Fibroblast of lung (primary cell): ENCODE data around the gene KIR3DL3. TPM values are rescaled to one million over a fixed set of nuclear protein-coding genes. Genes with fewer than 3 reads are reported as not detected.
"Not testable (repeated sequence)": the region's sequence is repeated elsewhere in the genome, so short reads cannot be mapped to it uniquely, and the experiment has no call there.

ENCODE experiments used
- DNase-seq, 2 donors: peaks; one replicate each; pipeline versions ENCODE4 v3.0.0 to v3.0.0-alpha.2; 2010; ENCODE audit warnings: low read depth in 2 of 2
- H2AFZ ChIP-seq: 2 replicates; pipeline ENCODE4 v1.5.1; 2012; ENCODE audit warnings: low read length, control low read depth, inconsistent platforms
- H3K27ac ChIP-seq: 2 replicates; pipeline ENCODE4 v1.5.1; 2011; ENCODE audit warnings: low read length, control low read depth; ENCODE audit not compliant: insufficient read depth
- H3K27me3 ChIP-seq: 2 replicates; pipeline ENCODE4 v1.5.1; 2011; ENCODE audit warnings: mild to moderate bottlenecking, low read length; ENCODE audit not compliant: control insufficient read depth, insufficient read depth
- H3K36me3 ChIP-seq: 2 replicates; pipeline ENCODE4 v1.5.1; 2011; ENCODE audit warnings: low read length; ENCODE audit not compliant: control insufficient read depth, insufficient read depth
- H3K4me1 ChIP-seq: 2 replicates; pipeline ENCODE4 v1.5.1; 2011; ENCODE audit warnings: low read length; ENCODE audit not compliant: control insufficient read depth, insufficient read depth; ENCODE audit errors: extremely low read depth
- H3K4me2 ChIP-seq: 2 replicates; pipeline ENCODE4 v1.5.1; 2011; ENCODE audit warnings: low read length, control low read depth; ENCODE audit not compliant: insufficient read depth; ENCODE audit errors: extremely low read depth
- H3K4me3 ChIP-seq, 4 experiments: fragments of 200-600 bp in 1 of 4; sonication (generic) in 1 of 4; replicated peaks in 1 of 4; 2 replicates each; pipeline ENCODE4 v1.5.1; 2011 to 2016; ENCODE audit warnings: low read length in 4 of 4, low read depth in 3 of 4, mild to moderate bottlenecking in 3 of 4, control low read depth in 2 of 4, inconsistent platforms in 1 of 4, mixed read lengths in 1 of 4; ENCODE audit not compliant: insufficient read depth in 1 of 4; ENCODE audit errors: control extremely low read depth in 1 of 4
- H3K79me2 ChIP-seq: 2 replicates; pipeline ENCODE4 v1.5.1; 2012; ENCODE audit warnings: mild to moderate bottlenecking, low read length, inconsistent platforms; ENCODE audit not compliant: control insufficient read depth, insufficient read depth
- H3K9ac ChIP-seq: 2 replicates; pipeline ENCODE4 v1.5.1; 2011; ENCODE audit warnings: mild to moderate bottlenecking, low read length, control low read depth; ENCODE audit not compliant: insufficient read depth
- H3K9me3 ChIP-seq: 2 replicates; pipeline ENCODE4 v1.5.1; 2012; ENCODE audit warnings: low read depth, low read length; ENCODE audit not compliant: control insufficient read depth, insufficient read depth
- H4K20me1 ChIP-seq: 2 replicates; pipeline ENCODE4 v1.5.1; 2011; ENCODE audit warnings: low read length; ENCODE audit not compliant: control insufficient read depth, insufficient read depth; ENCODE audit errors: extremely low read depth
- CTCF ChIP-seq, 2 donors: IDR thresholded peaks in 1 of 2; conservative IDR thresholded peaks in 1 of 2; 1 replicate in 1 of 2; 2 replicates in 1 of 2; pipeline ENCODE4 v1.5.1; 2011 to 2012; ENCODE audit warnings: low read length in 2 of 2, control low read depth in 1 of 2, inconsistent platforms in 1 of 2, low read depth in 1 of 2, mild to moderate bottlenecking in 1 of 2
- EZH2 ChIP-seq: IDR thresholded peaks from 2 replicates; pipeline ENCODE4 v1.5.1; 2012; ENCODE audit warnings: low read length, control low read depth, mild to moderate bottlenecking; ENCODE audit errors: missing control alignments
- polyA plus RNA-seq, 2 donors: library from polyadenylated mRNA; depleted of rRNA in 1 of 2; stranded (reverse) in 1 of 2; unstranded in 1 of 2; fragments of >200 nt; gene quantifications; 2 replicates each; pipeline ENCODE4 v1.2.1, GENCODE V29; 2011 to 2012; ENCODE audit warnings: missing spikeins in 1 of 2
- total RNA-seq: library from RNA; depleted of rRNA; stranded (reverse); fragments of >200 nt; gene quantifications from 2 replicates; pipeline ENCODE4 v1.2.1, GENCODE V29; 2014

Gene KIR3DL3
- total and polyA plus RNA-seq, 2 donors (not counting 1 experiment from before 2014, with no cell fraction given) = not detected

DNA sequence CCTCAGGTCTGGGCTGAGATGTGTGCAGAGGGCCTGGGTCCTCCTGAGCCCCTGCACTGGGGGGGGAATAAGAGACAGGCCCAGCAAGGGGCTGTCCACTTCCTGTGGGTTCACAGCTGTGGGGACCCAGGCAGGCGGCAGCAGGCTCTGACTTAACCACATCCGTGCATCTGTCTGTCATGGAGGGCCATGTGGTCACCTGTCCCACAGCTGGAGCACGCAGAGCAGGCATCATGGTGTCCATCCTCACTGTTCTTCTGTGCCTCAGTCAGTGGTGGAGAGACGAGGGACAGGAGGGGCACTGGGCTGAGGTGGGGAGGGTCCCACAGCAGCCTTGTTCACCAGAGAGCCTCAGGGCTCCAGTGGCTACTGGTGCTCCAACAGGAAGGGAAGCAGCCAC is 16.3 kb upstream of the KIR3DL3 start:
- Histone ChIP-seq H3K27ac (no peak overlapping the region), H3K79me2 (no peaks in the 10 kb centered on the region), H3K9ac (no peak overlapping the region), H4K20me1 (no peaks in the 10 kb centered on the region), H3K27me3 (no peaks in the 10 kb centered on the region), H3K4me3 (no peak overlapping the region), H2AFZ (no peak overlapping the region), H3K4me2 (no peak overlapping the region), H3K36me3 (no peaks in the 10 kb centered on the region), H3K4me1 (no peaks in the 10 kb centered on the region), H3K9me3 (no peaks in the 10 kb centered on the region)
- no peak for DNase-seq
- TF ChIP-seq EZH2 (no peak), CTCF (conservative IDR thresholded peaks at IDR 0.05 in 1 of 2, IDR thresholded peaks at IDR 0.05 in 1 of 2; ENCODE audit: low read depth in 1 of 2, low read length in 2 of 2) (no peak)

DNA sequence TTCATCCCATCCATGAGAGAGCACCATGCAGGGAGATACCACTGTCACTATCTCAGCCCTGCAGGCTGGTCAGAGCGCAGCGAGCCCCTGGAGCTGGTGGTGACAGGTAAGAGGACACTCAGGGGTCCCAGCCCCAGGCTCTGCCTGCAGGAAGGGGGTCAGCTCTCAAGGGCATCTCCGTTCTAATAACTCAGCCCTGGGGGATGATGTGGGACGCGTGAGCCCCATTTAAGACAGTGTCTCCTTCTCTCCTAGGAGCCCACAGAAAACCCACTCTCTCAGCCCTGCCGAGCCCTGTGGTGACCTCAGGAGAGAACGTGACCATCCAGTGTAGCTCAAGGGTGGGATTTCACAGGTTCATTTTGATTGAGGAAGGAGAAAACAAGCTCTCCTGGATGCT is 15.5 kb upstream of the KIR3DL3 start:
- H4K20me1 ChIP-seq = no peaks in the 10 kb centered on the region

DNA sequence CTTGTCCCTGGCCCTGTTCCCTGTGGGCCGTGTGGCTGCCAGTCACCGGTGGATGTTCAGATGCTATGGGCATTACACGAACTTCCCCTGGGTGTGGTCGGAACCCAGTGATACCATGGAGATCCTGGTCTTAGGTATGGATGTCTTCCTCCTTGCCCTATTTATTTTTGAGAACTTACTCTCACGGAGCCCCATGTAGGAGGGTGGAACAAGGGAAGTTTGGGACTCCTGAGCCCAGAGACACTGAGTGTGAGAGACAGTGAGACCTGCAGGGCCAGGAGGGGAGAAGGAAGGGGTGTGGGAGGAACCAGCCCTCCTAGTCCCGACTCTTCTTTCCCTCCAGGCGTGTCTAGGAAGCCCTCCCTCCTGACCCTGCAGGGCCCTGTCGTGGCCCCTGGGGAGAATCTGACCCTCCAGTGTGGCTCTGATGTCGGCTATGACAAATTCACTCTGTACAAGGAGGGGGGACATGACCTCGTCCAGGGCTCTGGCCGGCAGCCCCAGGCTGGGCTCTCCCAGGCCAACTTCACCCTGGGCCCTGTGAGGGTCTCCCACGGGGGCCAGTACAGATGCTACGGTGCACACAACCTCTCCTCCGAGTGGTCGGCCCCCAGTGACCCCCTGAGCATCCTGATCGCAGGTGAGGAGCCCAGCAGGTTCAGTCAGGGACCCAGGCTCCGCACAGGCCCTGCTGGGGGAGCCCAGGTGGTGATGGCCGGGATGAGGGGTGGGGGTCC is 14.9 kb upstream of the KIR3DL3 start:
- TF ChIP-seq CTCF (conservative IDR thresholded peaks at IDR 0.05 in 1 of 2, IDR thresholded peaks at IDR 0.05 in 1 of 2; ENCODE audit: low read depth in 1 of 2, low read length in 2 of 2) = no peak
- no peak for TF ChIP-seq EZH2
- H3K9me3 ChIP-seq = no peaks in the 10 kb centered on the region
- H3K27ac ChIP-seq = no peak overlapping the region

More for the DNA sequence above, 15.5 kb upstream of the KIR3DL3 start:
- no peak overlapping the region for H2AFZ ChIP-seq
- no peaks in the 10 kb centered on the region for H3K9me3 ChIP-seq
- no peak for DNase-seq
- TF ChIP-seq CTCF (conservative IDR thresholded peaks at IDR 0.05 in 1 of 2, IDR thresholded peaks at IDR 0.05 in 1 of 2; ENCODE audit: low read depth in 1 of 2, low read length in 2 of 2) = no peak
- TF ChIP-seq EZH2 = no peak
- H3K4me3 ChIP-seq = no peak overlapping the region
- H3K9ac ChIP-seq = no peak overlapping the region
- H3K4me2 ChIP-seq = no peak overlapping the region
- no peaks in the 10 kb centered on the region for H3K79me2 ChIP-seq
- H3K27ac ChIP-seq = no peak overlapping the region
- H3K4me1 ChIP-seq = no peaks in the 10 kb centered on the region
- H3K27me3 ChIP-seq = no peaks in the 10 kb centered on the region
- no peaks in the 10 kb centered on the region for H3K36me3 ChIP-seq

GRCh38 chr19:54709956-54710355 is 14.3 kb upstream of the KIR3DL3 start:
- not testable (repeated sequence) for H3K79me2 ChIP-seq, H3K27ac ChIP-seq, DNase-seq, H2AFZ ChIP-seq, H4K20me1 ChIP-seq, H3K27me3 ChIP-seq, H3K9me3 ChIP-seq, H3K4me1 ChIP-seq, H3K36me3 ChIP-seq, H3K4me3 ChIP-seq, H3K4me2 ChIP-seq, H3K9ac ChIP-seq

More for the DNA sequence above, 14.9 kb upstream of the KIR3DL3 start:
- H3K9ac ChIP-seq = no peak overlapping the region
- no peaks in the 10 kb centered on the region for H3K79me2 ChIP-seq
- H3K4me2 ChIP-seq = no peak overlapping the region
- no peak for DNase-seq
- H3K36me3 ChIP-seq = no peaks in the 10 kb centered on the region
- H4K20me1 ChIP-seq = no peaks in the 10 kb centered on the region
- H3K4me1 ChIP-seq = no peaks in the 10 kb centered on the region
- H3K27me3 ChIP-seq = no peaks in the 10 kb centered on the region
- H2AFZ ChIP-seq = no peak overlapping the region
- H3K4me3 ChIP-seq = no peak overlapping the region
